Peyer's patch (tissue), 4 donors: ENCODE results near the gene FAM131C.

Experiments used
- POLR2A ChIP-seq, 2 donors: fragments of 450-650 bp; IDR thresholded peaks; one replicate each; pipeline ENCODE4 v1.5.1; 2017; ENCODE audit warnings: antibody characterized with exemption in 2 of 2, mild to moderate bottlenecking in 2 of 2, moderate library complexity in 2 of 2
- TF ChIP-seq, protein P1 (sequence below), 6 experiments: fragments of 450-650 bp in 4 of 6; fragments of 200-600 bp in 2 of 6; sonication (generic) in 1 of 6; IDR thresholded peaks; one replicate each; pipeline ENCODE4 v1.5.1; 2017 to 2019; ENCODE audit warnings: antibody characterized with exemption in 6 of 6, mild to moderate bottlenecking in 3 of 6, moderate library complexity in 1 of 6

- TF ChIP-seq, protein P1, sequence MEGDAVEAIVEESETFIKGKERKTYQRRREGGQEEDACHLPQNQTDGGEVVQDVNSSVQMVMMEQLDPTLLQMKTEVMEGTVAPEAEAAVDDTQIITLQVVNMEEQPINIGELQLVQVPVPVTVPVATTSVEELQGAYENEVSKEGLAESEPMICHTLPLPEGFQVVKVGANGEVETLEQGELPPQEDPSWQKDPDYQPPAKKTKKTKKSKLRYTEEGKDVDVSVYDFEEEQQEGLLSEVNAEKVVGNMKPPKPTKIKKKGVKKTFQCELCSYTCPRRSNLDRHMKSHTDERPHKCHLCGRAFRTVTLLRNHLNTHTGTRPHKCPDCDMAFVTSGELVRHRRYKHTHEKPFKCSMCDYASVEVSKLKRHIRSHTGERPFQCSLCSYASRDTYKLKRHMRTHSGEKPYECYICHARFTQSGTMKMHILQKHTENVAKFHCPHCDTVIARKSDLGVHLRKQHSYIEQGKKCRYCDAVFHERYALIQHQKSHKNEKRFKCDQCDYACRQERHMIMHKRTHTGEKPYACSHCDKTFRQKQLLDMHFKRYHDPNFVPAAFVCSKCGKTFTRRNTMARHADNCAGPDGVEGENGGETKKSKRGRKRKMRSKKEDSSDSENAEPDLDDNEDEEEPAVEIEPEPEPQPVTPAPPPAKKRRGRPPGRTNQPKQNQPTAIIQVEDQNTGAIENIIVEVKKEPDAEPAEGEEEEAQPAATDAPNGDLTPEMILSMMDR (IDR thresholded peaks at IDR 0.05): no peak
- TF ChIP-seq POLR2A (IDR thresholded peaks at IDR 0.05): no peak
Observed at GRCh38 chr1:16043521-16043920, 29.9 kb downstream of the FAM131C start, which contains the start of gene CLCNKB.
